ENCODE results near the gene PRR23B. TPM values are rescaled to one million over a fixed set of nuclear protein-coding genes. Genes with fewer than 3 reads are reported as not detected.

The PRR23B gene
- total RNA-seq = not detected in 2 replicates

GRCh38 chr3:139020868-139021234 is at the start of gene PRR23B:
PRR23B (minus strand) TSS chr3:139020926; CDS start chr3:139020661, 265 bp downstream.

GRCh38 chr3:139044366-139045210 is 23.9 kb upstream of the PRR23B start, which contains the start of gene PRR23C:
PRR23C (minus strand) TSS chr3:139044892; CDS start chr3:139044620, 272 bp downstream.

GRCh38 chr3:139006051-139006716 is 14.5 kb downstream of the PRR23B start, which contains the start of gene PRR23A:
PRR23A (minus strand) TSS chr3:139006268; CDS start chr3:139006268, 0 bp downstream.

Other genes starting within 250 kb of the PRR23B start
- gene PIK3CB, start 186.0 kb downstream of the PRR23B start, total RNA-seq = 12.6 and 15.9 TPM in 2 replicates
- gene FOXL2, start 73.8 kb downstream of the PRR23B start, total RNA-seq = under 0.01 TPM in 1 of 2 replicates, not detected in the other
- gene FOXL2NB, start 73.7 kb downstream of the PRR23B start, total RNA-seq = under 0.01 TPM in 1 of 2 replicates, not detected in the other
- not detected in 2 replicates for gene PRR23A, start 14.7 kb downstream of the PRR23B start, total RNA-seq
- not detected in 2 replicates for gene PRR23C, start 24.0 kb upstream of the PRR23B start, total RNA-seq

Data from dermis lymphatic vessel endothelial cell (primary cell).